ENCODE data around the gene APOL4. TPM values are rescaled to one million over a fixed set of nuclear protein-coding genes. Genes with fewer than 3 reads are reported as not detected.

Gene APOL4
- total RNA-seq, 2 experiments from 2014 or later, result not detected

GRCh38 chr22:36171941-36172340 lies 29.7 kb downstream of the APOL4 start:
- H3K4me3 Mint-ChIP-seq, result no peak overlapping the region
- H3K36me3 Mint-ChIP-seq (ENCODE audit: low read depth), result no peaks in the 10 kb centered on the region
- intact Hi-C loops (cut with DNase I, micrococcal nuclease), result no loop called here
- peaks cover 7% of the 10 kb centered on the region for H3K4me1 ChIP-seq (ENCODE audit: insufficient read depth, low read length)
- no peaks in the 10 kb centered on the region for H3K9me3 ChIP-seq (ENCODE audit: control insufficient read depth in 1 of 2, insufficient read depth in 1 of 2, low read length in 2 of 2)
- CTCF ChIA-PET, result interaction anchor here (1.5 kb wide), 1 partner anchor 8 kb away, joined by 4 read pairs; no protein-coding TSS in a partner anchor
- TF ChIP-seq, protein P1, sequence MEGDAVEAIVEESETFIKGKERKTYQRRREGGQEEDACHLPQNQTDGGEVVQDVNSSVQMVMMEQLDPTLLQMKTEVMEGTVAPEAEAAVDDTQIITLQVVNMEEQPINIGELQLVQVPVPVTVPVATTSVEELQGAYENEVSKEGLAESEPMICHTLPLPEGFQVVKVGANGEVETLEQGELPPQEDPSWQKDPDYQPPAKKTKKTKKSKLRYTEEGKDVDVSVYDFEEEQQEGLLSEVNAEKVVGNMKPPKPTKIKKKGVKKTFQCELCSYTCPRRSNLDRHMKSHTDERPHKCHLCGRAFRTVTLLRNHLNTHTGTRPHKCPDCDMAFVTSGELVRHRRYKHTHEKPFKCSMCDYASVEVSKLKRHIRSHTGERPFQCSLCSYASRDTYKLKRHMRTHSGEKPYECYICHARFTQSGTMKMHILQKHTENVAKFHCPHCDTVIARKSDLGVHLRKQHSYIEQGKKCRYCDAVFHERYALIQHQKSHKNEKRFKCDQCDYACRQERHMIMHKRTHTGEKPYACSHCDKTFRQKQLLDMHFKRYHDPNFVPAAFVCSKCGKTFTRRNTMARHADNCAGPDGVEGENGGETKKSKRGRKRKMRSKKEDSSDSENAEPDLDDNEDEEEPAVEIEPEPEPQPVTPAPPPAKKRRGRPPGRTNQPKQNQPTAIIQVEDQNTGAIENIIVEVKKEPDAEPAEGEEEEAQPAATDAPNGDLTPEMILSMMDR (IDR thresholded peaks at IDR 0.05), result no peak
- POLR2A ChIA-PET, result interaction anchor here (1.7 kb wide), 1 partner anchor 9 kb away, joined by 4 read pairs; no protein-coding TSS in a partner anchor
- no peaks in the 10 kb centered on the region for H3K27me3 ChIP-seq (ENCODE audit: control insufficient read depth in 1 of 2, insufficient read depth in 2 of 2, low read length in 2 of 2)
- H3K27me3 Mint-ChIP-seq, result no peaks in the 10 kb centered on the region
- DNase-seq, result no peak
- ATAC-seq (ENCODE audit: poor library complexity), result no peak
- H3K36me3 ChIP-seq (ENCODE audit: insufficient read depth, low read length), result no peaks in the 10 kb centered on the region
- no peak overlapping the region for H3K27ac ChIP-seq (ENCODE audit: low read depth in 1 of 2, low read length in 2 of 2)
- peaks cover 1% of the 10 kb centered on the region for H3K9me3 Mint-ChIP-seq
- H3K4me1 Mint-ChIP-seq (ENCODE audit: low read depth), result peaks cover 4% of the 10 kb centered on the region
- no peak overlapping the region for H3K27ac Mint-ChIP-seq
- H3K4me3 ChIP-seq (ENCODE audit: low read length), result no peak overlapping the region

DNA sequence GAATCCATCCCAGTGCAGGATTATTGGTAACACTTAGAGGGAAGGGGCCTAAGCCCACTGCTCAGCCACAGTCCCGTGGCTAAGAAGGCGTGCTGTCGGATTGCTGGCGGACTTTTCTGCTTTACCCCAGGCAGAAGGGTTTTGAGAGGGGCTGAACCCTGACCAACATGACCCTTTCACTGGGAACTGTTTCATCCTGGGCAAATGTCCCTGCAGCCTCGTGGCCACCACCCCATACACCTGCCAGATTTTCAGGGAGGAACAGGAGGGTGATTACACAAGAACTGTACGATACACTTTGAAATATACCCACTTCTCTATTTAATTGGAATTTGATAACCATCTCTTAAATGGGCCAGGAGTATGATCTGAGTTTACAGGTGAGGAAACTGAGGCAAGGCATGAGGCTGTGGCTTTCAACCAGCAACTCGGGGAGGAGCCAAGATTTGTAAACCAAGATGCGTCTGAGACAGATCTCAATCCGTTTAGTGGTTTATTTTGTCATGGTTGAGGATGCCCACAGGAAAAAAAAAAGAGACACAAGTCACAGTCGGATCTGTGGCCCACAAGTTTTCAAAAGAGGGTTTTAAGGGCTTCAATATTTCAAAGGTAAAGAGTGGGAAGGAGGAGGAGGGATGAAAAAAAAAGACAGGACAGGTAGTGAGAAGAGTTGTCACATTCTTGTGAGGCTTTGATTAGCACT lies 34.9 kb downstream of the APOL4 start:
- Histone ChIP-seq H3K27me3 (ENCODE audit: control insufficient read depth in 1 of 2, insufficient read depth in 2 of 2, low read length in 2 of 2) (no peaks in the 10 kb centered on the region), H3K4me3 (ENCODE audit: low read length) (no peak overlapping the region), H3K4me1 (ENCODE audit: insufficient read depth, low read length) (peaks cover 43% of the 10 kb centered on the region), H3K36me3 (ENCODE audit: insufficient read depth, low read length) (no peaks in the 10 kb centered on the region), H3K9me3 (ENCODE audit: control insufficient read depth in 1 of 2, insufficient read depth in 1 of 2, low read length in 2 of 2) (no peaks in the 10 kb centered on the region), H3K27ac (ENCODE audit: low read depth in 1 of 2, low read length in 2 of 2) (peak overlapping the region in 1 of 2 donors; percentile 5)
- DNase-seq (peak in 3 of 14 experiments; percentile 32 to 86 (median 33)), ATAC-seq (ENCODE audit: poor library complexity) (peak; percentile 20)
- H3K27me3 Mint-ChIP-seq, result no peaks in the 10 kb centered on the region
- peak overlapping the region; percentile 38 for H3K27ac Mint-ChIP-seq
- POLR2A ChIA-PET, result no interaction called here
- no peak overlapping the region for H3K4me3 Mint-ChIP-seq
- peaks cover 1% of the 10 kb centered on the region for H3K9me3 Mint-ChIP-seq
- H3K36me3 Mint-ChIP-seq (ENCODE audit: low read depth), result no peaks in the 10 kb centered on the region
- TF ChIP-seq, protein P1 (IDR thresholded peaks at IDR 0.05), result no peak
- intact Hi-C loops (cut with DNase I, micrococcal nuclease), result no loop called here
- CTCF ChIA-PET, result interaction anchor here (1.0 to 3.1 kb wide), 2 partner anchors 13 to 22 kb away, joined by 6 to 11 read pairs; no protein-coding TSS in a partner anchor
- peaks cover 33% of the 10 kb centered on the region for H3K4me1 Mint-ChIP-seq (ENCODE audit: low read depth)

DNA sequence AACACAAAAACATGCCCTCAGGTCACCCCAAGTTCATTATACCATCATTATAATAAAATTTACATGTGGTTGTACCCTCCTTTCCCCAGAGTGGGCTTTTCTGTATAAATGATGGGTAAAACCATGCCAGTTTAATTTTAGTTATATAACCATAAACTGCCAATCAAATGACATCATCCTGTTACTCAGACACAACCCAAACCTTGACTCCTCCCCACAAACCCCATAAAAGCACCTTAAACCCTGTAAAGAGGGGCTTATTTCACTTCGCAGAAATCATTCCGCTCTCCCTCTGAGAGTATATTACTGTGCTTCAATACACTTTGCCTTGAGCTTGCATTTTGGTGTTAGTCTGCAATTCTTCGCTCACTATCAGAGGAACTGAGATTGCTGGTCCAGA lies 35.5 kb downstream of the APOL4 start:
- no peak overlapping the region for H3K4me3 Mint-ChIP-seq

More for the DNA sequence above, 35.5 kb downstream of the APOL4 start:
- peak in 2 of 14 experiments; percentile 32 to 54 for DNase-seq
- peaks cover 1% of the 10 kb centered on the region for H3K9me3 Mint-ChIP-seq
- peak overlapping the region in 1 of 2 donors; percentile 5 for H3K27ac ChIP-seq (ENCODE audit: low read depth in 1 of 2, low read length in 2 of 2)
- intact Hi-C loops (cut with DNase I, micrococcal nuclease), result no loop called here
- no peaks in the 10 kb centered on the region for H3K36me3 Mint-ChIP-seq (ENCODE audit: low read depth)
- H3K4me1 Mint-ChIP-seq (ENCODE audit: low read depth), result peaks cover 39% of the 10 kb centered on the region
- H3K27me3 Mint-ChIP-seq, result no peaks in the 10 kb centered on the region
- peak; percentile 24 for ATAC-seq (ENCODE audit: poor library complexity)
- no peak overlapping the region for H3K4me3 ChIP-seq (ENCODE audit: low read length)
- TF ChIP-seq, protein P1 (IDR thresholded peaks at IDR 0.05), result no peak
- no peaks in the 10 kb centered on the region for H3K9me3 ChIP-seq (ENCODE audit: control insufficient read depth in 1 of 2, insufficient read depth in 1 of 2, low read length in 2 of 2)
- H3K27me3 ChIP-seq (ENCODE audit: control insufficient read depth in 1 of 2, insufficient read depth in 2 of 2, low read length in 2 of 2), result no peaks in the 10 kb centered on the region
- ChIA-PET POLR2A (no interaction called here), CTCF (interaction anchor here (1.0 to 3.1 kb wide), 2 partner anchors 14 to 21 kb away, joined by 6 to 11 read pairs; no protein-coding TSS in a partner anchor)
- peak overlapping the region; percentile 38 for H3K27ac Mint-ChIP-seq
- H3K36me3 ChIP-seq (ENCODE audit: insufficient read depth, low read length), result no peaks in the 10 kb centered on the region
- H3K4me1 ChIP-seq (ENCODE audit: insufficient read depth, low read length), result peaks cover 49% of the 10 kb centered on the region
